ENCODE measurements around the gene TAF4. TPM values are rescaled to one million over a fixed set of nuclear protein-coding genes. Genes with fewer than 3 reads are reported as not detected.
A peak's percentile ranks its signal among the peaks of the same experiment; 100 is the strongest.

The TAF4 gene
- total and polyA plus RNA-seq, 2 of the 13 experiments (the other 11 are each of a cell fraction or from before 2014, with no cell fraction given): 5.9 to 12.0 TPM

DNA sequence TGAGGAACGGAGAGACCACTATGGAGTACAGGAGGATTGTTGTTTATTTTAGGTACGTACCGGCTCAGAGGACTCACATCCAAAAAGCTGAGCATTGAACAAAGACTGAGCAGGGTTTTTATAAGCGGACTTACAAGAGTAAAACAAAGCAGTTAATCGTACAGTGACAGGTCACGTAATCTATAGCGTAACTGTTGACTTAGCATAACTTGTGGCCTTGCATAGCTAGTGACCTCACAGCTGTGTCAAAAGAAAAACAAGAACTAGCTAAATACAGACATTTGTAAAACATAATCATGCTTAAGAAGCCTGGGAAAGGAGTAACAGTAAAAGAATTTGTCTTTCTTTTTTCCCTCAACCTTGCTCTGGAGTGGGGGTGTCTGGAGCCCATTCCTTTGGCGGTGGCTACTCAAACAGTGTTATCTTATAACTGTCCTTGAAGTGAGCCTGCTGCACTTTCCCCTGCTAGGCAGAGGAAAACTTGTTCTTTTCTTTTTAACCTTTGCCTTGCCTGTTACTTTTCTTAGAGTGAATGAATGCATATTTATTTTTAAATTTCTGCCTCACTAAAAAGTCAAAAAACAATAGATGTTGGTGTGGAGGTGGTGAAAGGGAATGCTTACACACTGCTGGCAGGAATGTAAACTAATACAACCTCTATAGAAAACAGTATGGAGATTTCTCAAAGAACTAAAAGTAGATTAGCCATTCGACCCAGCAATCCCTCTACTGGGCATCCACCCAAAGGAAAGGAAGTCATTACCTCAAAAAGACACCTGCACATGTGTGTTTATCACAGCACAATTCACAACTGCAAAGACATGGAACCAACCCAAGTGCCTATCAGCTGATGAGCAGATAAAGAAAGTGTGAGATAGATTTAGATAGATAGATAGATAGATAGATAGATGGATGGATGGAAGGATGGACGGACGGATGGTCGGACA is 109.0 kb downstream of the TAF4 start (continued):
- TF ChIP-seq TARDBP (CRISPR knock-in tag; IDR thresholded peaks at IDR 0.05) (no peak; the same call in 1 of the 2 replicates), ZNF761 (CRISPR knock-in tag; conservative IDR thresholded peaks at IDR 0.05) (no peak), NFKB2 (CRISPR knock-in tag; IDR thresholded peaks at IDR 0.05; ENCODE audit: borderline replicate concordance) (no peak), ZBTB20 (CRISPR knock-in tag; IDR thresholded peaks at IDR 0.05; ENCODE audit: borderline replicate concordance, low read depth) (peak; percentile 98; the same call in 1 of the 2 replicates), ZNF34 (CRISPR knock-in tag; IDR thresholded peaks at IDR 0.05; ENCODE audit: borderline replicate concordance) (no peak), TCF12 (IDR thresholded peaks at IDR 0.05) (no peak), TCF12 (CRISPR knock-in tag; IDR thresholded peaks at IDR 0.05) (no peak), SAP130 (CRISPR knock-in tag; IDR thresholded peaks at IDR 0.05; ENCODE audit: low read depth) (peak; percentile 71)
- TF ChIP-seq, protein P1, sequence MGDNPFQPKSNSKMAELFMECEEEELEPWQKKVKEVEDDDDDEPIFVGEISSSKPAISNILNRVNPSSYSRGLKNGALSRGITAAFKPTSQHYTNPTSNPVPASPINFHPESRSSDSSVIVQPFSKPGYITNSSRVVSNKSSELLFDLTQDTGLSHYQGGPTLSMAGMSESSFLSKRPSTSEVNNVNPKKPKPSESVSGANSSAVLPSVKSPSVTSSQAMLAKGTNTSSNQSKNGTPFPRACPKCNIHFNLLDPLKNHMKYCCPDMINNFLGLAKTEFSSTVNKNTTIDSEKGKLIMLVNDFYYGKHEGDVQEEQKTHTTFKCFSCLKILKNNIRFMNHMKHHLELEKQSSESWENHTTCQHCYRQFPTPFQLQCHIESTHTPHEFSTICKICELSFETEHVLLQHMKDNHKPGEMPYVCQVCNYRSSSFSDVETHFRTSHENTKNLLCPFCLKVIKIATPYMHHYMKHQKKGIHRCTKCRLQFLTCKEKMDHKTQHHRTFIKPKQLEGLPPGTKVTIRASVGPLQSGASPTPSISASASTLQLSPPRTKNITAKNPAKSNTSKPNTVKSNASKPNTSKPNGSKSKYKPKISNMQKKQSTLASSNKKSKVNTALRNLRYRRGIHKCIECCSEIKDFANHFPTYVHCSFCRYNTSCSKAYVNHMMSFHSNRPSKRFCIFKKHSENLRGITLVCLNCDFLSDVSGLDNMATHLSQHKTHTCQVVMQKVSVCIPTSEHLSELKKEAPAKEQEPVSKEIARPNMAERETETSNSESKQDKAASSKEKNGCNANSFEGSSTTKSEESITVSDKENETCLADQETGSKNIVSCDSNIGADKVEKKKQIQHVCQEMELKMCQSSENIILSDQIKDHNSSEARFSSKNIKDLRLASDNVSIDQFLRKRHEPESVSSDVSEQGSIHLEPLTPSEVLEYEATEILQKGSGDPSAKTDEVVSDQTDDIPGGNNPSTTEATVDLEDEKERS (CRISPR knock-in tag; IDR thresholded peaks at IDR 0.05): no peak
- TF ChIP-seq, protein P2, sequence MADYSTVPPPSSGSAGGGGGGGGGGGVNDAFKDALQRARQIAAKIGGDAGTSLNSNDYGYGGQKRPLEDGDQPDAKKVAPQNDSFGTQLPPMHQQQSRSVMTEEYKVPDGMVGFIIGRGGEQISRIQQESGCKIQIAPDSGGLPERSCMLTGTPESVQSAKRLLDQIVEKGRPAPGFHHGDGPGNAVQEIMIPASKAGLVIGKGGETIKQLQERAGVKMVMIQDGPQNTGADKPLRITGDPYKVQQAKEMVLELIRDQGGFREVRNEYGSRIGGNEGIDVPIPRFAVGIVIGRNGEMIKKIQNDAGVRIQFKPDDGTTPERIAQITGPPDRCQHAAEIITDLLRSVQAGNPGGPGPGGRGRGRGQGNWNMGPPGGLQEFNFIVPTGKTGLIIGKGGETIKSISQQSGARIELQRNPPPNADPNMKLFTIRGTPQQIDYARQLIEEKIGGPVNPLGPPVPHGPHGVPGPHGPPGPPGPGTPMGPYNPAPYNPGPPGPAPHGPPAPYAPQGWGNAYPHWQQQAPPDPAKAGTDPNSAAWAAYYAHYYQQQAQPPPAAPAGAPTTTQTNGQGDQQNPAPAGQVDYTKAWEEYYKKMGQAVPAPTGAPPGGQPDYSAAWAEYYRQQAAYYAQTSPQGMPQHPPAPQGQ (CRISPR knock-in tag; IDR thresholded peaks at IDR 0.05; ENCODE audit: borderline replicate concordance): no peak
- TF ChIP-seq, protein P3, sequence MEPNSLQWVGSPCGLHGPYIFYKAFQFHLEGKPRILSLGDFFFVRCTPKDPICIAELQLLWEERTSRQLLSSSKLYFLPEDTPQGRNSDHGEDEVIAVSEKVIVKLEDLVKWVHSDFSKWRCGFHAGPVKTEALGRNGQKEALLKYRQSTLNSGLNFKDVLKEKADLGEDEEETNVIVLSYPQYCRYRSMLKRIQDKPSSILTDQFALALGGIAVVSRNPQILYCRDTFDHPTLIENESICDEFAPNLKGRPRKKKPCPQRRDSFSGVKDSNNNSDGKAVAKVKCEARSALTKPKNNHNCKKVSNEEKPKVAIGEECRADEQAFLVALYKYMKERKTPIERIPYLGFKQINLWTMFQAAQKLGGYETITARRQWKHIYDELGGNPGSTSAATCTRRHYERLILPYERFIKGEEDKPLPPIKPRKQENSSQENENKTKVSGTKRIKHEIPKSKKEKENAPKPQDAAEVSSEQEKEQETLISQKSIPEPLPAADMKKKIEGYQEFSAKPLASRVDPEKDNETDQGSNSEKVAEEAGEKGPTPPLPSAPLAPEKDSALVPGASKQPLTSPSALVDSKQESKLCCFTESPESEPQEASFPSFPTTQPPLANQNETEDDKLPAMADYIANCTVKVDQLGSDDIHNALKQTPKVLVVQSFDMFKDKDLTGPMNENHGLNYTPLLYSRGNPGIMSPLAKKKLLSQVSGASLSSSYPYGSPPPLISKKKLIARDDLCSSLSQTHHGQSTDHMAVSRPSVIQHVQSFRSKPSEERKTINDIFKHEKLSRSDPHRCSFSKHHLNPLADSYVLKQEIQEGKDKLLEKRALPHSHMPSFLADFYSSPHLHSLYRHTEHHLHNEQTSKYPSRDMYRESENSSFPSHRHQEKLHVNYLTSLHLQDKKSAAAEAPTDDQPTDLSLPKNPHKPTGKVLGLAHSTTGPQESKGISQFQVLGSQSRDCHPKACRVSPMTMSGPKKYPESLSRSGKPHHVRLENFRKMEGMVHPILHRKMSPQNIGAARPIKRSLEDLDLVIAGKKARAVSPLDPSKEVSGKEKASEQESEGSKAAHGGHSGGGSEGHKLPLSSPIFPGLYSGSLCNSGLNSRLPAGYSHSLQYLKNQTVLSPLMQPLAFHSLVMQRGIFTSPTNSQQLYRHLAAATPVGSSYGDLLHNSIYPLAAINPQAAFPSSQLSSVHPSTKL (CRISPR knock-in tag; IDR thresholded peaks at IDR 0.05): peak; percentile 72
- TF ChIP-seq, protein P4, sequence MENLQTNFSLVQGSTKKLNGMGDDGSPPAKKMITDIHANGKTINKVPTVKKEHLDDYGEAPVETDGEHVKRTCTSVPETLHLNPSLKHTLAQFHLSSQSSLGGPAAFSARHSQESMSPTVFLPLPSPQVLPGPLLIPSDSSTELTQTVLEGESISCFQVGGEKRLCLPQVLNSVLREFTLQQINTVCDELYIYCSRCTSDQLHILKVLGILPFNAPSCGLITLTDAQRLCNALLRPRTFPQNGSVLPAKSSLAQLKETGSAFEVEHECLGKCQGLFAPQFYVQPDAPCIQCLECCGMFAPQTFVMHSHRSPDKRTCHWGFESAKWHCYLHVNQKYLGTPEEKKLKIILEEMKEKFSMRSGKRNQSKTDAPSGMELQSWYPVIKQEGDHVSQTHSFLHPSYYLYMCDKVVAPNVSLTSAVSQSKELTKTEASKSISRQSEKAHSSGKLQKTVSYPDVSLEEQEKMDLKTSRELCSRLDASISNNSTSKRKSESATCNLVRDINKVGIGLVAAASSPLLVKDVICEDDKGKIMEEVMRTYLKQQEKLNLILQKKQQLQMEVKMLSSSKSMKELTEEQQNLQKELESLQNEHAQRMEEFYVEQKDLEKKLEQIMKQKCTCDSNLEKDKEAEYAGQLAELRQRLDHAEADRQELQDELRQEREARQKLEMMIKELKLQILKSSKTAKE (CRISPR knock-in tag; IDR thresholded peaks at IDR 0.05; ENCODE audit: borderline replicate concordance): no peak
- TF ChIP-seq, protein P5, sequence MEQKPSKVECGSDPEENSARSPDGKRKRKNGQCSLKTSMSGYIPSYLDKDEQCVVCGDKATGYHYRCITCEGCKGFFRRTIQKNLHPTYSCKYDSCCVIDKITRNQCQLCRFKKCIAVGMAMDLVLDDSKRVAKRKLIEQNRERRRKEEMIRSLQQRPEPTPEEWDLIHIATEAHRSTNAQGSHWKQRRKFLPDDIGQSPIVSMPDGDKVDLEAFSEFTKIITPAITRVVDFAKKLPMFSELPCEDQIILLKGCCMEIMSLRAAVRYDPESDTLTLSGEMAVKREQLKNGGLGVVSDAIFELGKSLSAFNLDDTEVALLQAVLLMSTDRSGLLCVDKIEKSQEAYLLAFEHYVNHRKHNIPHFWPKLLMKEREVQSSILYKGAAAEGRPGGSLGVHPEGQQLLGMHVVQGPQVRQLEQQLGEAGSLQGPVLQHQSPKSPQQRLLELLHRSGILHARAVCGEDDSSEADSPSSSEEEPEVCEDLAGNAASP (CRISPR knock-in tag; IDR thresholded peaks at IDR 0.05; ENCODE audit: borderline replicate concordance): 0 out of 2 replicates have a peak, but pooled peaks have one; percentile 25

All from HepG2 (cell line).